A673 (cell line): ENCODE measurements around the gene FPGS.
"Not testable (repeated sequence)": the region's sequence is repeated elsewhere in the genome, so short reads cannot be mapped to it uniquely, and the experiment has no call there.

Source experiments
- EZH2 ChIP-seq: fragments of 200-600 bp; sonication (generic); IDR thresholded peaks from 2 replicates; pipeline ENCODE4 v1.6.1; 2017; ENCODE audit warnings: borderline replicate concordance, low read depth, mild to moderate bottlenecking, mixed read lengths, antibody characterized with exemption, low read length; ENCODE audit not compliant: poor library complexity, severe bottlenecking
- TF ChIP-seq, protein P1 (sequence below): fragments of 300-800, 200-600 bp; sonication (generic); conservative IDR thresholded peaks from 2 replicates; pipeline ENCODE4 v1.5.1; 2017; ENCODE audit warnings: low read depth, mild to moderate bottlenecking, antibody characterized with exemption, low read length, moderate library complexity, mixed read lengths

DNA sequence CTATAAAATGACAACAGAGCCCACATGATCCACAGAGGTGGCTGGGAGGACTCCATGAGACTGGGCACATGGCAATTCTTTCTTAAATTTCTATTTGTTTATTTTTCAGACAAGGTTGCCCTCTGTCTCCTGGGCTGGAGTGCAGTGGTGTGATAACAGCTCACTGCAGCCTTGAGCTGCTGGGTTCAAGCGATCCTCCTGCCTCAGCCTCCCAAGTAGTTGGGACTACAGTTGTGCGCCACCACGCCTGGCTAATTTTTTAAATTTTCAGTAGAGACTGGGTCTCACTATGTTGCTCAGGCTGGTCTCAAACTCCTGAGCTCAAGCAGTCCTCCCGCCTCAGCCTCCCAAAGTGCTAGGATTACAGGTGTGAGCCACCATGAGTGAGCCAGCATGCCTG, 42.9 kb downstream of the FPGS start:
- TF ChIP-seq, protein P1, sequence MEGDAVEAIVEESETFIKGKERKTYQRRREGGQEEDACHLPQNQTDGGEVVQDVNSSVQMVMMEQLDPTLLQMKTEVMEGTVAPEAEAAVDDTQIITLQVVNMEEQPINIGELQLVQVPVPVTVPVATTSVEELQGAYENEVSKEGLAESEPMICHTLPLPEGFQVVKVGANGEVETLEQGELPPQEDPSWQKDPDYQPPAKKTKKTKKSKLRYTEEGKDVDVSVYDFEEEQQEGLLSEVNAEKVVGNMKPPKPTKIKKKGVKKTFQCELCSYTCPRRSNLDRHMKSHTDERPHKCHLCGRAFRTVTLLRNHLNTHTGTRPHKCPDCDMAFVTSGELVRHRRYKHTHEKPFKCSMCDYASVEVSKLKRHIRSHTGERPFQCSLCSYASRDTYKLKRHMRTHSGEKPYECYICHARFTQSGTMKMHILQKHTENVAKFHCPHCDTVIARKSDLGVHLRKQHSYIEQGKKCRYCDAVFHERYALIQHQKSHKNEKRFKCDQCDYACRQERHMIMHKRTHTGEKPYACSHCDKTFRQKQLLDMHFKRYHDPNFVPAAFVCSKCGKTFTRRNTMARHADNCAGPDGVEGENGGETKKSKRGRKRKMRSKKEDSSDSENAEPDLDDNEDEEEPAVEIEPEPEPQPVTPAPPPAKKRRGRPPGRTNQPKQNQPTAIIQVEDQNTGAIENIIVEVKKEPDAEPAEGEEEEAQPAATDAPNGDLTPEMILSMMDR: not testable (repeated sequence)
- TF ChIP-seq EZH2: not testable (repeated sequence)
